HG03354 (cell line): ENCODE measurements around the gene PRTFDC1.
"Not testable (repeated sequence)": the region's sequence is repeated elsewhere in the genome, so short reads cannot be mapped to it uniquely, and the experiment has no call there.

Experiments used
- ATAC-seq: cut with Tn5 transposase; IDR thresholded peaks from one replicate; pipeline ENCODE4 v1.9.1; 2021; ENCODE audit warnings: mild to moderate bottlenecking; ENCODE audit not compliant: unreplicated experiment, poor library complexity, severe bottlenecking

Gene PRTFDC1

DNA sequence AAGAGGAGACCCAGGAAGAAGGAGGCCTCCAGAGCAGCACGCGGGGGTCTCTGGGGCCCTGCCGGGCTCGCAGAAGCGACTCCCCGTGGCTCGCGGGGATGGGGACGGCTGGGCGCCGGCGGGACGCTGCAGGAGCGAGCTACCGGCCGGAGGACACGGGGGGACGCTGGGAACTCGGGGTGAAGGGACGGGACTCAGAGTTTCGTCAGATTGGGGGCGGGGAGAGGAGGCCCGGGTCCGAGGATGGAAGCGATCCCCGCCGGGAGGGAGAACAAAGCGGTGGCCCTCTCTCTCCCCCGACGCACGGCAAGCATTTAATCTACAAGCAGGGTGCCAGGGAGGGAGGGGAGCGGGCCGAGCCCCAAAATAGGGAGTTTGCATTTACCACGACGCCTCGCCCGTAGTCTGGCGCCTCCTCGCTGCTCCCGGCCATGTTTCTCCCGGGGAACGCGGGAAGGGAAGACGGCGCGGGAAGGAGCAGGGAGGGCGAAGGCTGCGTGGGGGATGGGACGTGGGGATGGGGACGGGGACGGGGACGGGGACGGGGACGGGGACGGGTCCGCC is at the start of gene PRTFDC1:
Gene PRTFDC1 (minus strand): TSS at position 464 of the 564 bp plus-strand sequence. CDS start 31 bp downstream, at position 433.
- peak; percentile 43 for ATAC-seq

DNA sequence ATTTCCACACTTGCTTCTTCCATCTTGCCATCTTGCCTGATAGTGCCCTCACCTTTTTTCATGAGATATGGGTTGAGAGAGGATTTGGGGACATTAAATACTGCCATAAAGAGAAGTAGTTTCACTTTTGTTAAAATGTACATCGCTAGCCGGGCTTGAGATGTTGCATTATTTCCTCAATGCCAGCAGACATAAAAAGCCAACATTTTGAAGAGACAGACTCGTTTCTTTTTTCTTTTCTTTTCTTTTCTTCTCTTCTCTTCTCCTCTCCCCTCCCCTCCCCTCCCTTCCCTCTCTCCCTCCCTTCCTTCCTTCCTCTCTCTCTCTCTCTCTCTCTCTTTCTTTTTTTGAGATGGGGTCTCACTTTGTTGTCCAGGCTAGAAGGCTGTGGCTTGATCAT is 45.6 kb upstream of the PRTFDC1 start:
- no peak for ATAC-seq

- no peak for ATAC-seq
Measured at GRCh38 chr10:24995072-24995471, 42.7 kb upstream of the PRTFDC1 start.

DNA sequence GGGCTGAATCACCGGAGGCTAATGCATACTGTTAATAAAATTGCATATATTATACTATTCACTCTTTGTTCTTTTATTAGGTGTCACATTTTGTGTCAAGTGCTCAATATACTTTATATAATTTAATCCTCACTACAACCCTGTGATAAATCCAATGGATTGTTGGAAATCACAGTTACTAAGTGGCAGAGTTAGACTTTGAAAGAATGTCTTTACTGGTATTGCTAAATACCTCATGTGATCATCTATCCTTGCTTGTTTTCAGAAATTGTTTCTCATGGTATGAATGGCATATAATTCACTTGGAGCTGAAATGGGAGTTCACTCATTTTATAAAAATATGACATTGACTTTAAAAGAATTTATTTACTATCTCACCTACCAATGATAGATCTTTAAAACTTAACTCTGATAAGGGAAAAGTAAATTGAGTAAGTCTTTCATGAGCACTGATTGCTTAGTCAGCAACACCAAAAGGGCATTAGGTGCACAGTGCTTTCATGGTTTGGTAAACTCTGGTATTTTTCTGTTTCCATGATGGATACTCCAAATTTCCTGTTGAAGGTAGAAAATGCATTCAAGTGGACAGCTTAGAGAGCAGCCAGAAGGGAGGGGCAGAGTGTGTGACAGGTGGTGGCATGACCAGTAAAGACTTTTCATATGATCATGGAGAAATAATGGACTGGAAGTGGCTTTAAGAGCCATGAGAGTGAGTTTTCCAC is 41.0 kb upstream of the PRTFDC1 start:
- ATAC-seq: no peak

DNA sequence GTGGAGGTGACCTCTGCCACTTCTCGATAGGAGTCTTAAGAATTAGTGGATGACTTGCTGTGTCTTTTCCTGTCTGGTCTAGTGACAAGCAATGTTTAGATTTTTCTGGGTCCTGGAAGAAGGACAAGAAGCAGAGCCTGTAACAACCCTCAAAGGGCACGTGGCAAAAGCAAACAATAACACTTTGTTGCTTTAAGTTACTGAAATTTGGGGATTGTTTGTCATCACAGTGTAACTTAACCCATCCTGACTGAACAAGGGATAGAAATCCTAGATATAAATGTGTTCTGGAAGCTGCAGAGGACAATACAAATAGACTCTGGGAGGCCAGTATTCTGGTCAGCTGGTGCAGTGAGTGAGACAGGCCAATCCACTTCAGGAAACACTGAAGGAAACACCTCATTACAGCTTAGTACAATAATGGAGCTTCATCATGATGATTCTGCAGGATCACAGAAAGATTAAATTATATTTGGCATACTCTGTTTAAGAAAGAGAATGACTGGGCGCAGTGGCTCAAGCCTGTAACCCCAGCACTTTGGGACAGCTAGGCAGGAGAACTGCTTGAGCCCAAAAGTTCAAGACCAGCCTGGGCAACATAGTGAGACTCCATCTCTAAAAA is 40.2 kb upstream of the PRTFDC1 start:
- no peak for ATAC-seq

GRCh38 chr10:24991298-24991697 is 38.9 kb upstream of the PRTFDC1 start:
- no peak for ATAC-seq

- no peak for ATAC-seq
Measured at GRCh38 chr10:24989867-24990266, 37.5 kb upstream of the PRTFDC1 start.

DNA sequence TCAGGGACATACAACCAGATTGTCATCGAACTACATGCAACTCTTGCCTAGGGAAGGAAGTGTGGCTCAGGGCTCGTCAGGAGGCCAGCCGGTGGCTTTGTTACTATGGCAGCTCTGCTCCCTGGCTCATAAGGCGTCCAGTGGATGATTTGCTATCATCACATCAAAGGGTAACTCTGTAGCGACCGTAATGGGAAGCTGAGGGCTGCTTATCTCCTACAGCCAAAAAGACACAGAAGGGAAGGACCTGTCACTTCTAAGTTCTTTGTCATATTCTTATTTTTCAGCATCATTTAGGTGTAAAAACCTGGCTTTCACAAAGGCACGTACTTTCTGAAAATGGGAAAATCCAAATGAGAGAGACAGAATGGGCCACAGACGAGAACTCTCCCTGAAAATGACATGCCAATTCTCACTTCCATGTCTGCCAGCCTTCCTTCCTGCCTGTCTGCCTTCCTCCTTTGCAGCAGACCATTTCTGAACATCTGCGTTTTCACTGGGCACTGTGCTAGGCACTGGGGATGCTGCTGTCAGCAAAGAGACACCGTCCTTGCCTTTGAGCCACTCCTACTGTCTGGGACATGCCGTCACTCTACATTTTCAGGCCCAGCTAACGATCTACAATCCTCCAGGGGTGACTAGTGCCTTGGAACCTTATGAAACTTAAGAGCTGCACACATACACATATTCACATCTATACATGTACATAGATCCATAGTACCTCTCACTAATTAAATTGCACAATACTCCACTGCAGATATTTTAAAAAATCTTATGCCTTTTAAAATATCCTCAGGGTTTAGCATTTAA is 36.6 kb upstream of the PRTFDC1 start:
- no peak for ATAC-seq

DNA sequence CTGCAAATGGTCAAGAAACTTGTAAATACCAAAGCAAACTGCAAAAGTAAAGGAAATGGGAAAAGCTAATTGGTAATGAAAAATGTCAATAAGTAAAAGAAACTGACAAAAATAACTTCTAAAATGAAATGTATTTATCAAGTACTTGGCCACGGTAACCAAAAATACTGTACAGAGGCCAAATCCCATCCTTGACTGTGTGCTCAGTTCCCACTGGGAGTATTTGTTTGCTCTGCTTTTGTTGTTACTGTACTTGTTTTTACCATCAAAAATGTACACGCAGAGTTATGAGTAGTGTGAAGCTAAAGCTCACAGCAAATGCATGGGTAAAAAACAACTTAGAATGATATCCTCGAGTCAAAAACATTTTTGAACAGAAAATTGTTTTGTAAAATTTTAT is 32.5 kb upstream of the PRTFDC1 start:
- no peak for ATAC-seq

DNA sequence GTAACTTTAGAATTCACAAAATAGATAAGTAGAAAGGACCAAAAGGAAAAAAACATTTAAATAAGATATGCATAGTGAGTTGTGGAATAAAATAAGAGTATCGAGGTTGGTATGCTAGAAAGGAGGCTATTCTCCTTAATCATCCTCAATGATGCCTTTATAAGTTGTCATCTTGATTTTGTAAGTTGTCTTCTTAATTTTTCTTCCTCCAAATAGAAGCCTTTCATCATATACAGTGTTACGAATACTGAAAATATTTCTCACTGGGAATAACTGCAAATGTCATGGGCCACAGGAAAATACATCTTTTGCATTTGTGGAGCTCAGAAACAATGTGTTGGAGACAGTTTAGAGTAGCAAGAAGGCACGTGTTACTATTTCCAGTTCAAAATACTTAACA is 31.5 kb upstream of the PRTFDC1 start:
- no peak for ATAC-seq

- ATAC-seq: no peak
Measured at GRCh38 chr10:24983130-24983529, 30.7 kb upstream of the PRTFDC1 start.

GRCh38 chr10:24982319-24983112 is 30.1 kb upstream of the PRTFDC1 start:
- ATAC-seq: no peak

GRCh38 chr10:24981161-24981710 is 28.8 kb upstream of the PRTFDC1 start:
- no peak for ATAC-seq

- ATAC-seq: no peak
Measured at GRCh38 chr10:24979685-24980084, 27.3 kb upstream of the PRTFDC1 start.

DNA sequence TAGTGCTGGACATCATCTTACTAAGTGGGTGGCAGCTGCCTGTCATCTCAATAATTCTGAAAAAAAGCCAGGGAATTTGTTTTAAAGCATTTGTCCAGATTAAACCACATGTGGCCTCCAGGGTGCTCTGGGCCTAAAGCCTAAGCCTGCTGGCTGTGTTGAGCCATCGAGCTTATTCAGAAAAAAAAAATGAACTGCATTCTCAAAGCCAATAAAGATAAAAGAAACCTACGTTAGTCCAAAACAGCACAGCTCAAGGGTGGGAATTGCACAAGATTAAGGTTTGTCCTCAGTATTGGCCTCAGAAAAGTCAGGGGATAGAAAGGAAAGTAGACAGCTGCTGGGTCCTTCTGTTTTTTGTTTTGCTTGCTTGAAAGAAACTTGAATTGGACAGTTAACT is 22.6 kb upstream of the PRTFDC1 start:
- no peak for ATAC-seq

- ATAC-seq: no peak
Measured at GRCh38 chr10:24973163-24973562, 20.8 kb upstream of the PRTFDC1 start.

GRCh38 chr10:24971374-24971773 is 19.0 kb upstream of the PRTFDC1 start:
- no peak for ATAC-seq

DNA sequence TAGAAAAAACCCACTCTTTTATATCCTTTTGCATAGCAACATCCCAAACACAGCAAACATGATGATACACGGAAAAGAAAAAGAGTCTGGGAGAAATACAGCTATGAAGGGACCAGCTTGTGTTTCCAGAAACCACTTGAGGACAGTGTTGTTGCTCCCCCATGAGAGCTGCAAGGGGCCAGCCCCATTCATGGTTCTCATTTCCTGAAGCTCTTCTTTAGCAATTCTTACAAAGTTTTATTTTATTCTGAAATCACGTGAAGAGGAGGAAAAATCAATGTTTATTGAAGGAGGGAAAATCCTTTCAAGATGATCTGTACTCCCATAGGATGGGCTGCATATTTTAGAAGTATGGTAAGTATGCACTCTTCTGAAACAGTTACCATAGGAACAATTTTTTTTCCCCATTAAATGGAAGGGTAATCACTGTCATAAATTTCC is 17.5 kb upstream of the PRTFDC1 start:
- ATAC-seq: no peak

DNA sequence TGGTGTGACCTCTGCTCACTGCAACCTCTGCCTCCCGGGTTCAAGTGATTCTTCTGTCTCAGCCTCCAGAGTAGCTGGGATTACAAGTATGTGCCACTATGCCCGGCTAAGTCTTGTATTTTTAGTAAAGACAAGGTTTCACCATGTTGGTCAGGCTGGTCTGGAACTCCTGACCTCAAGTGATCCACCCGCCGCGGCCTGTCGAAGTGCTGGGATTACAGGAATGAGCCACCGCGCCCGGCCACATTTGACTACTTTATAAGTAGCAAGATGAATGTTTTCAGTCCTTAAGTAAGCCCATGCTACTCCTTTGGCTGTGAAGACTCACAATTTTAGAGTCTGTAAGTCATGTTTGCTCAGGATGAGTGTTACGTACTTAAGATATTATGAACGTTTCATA is 16.5 kb upstream of the PRTFDC1 start:
- not testable (repeated sequence) for ATAC-seq
